Esophagus muscularis mucosa (tissue), 4 donors: ENCODE results near the gene ZNF442. TPM values are rescaled to one million over a fixed set of nuclear protein-coding genes. Genes with fewer than 3 reads are reported as not detected.

Experiments used
- DNase-seq: peaks from one replicate; pipeline ENCODE4 v3.0.0-alpha.2; 2017; ENCODE audit errors: extremely low spot score
- H3K27ac ChIP-seq, 4 donors: fragments of 200-600 bp; sonication (generic); replicated peaks in 1 of 4; 1 replicate in 3 of 4; 2 replicates in 1 of 4; pipeline ENCODE4 v1.5.1; 2016 to 2019; ENCODE audit warnings: mild to moderate bottlenecking in 1 of 4
- H3K27me3 ChIP-seq, 4 donors: fragments of 200-600 bp; sonication (generic); one replicate each; pipeline versions ENCODE4 v1.5.1 to v1.6.0; 2016 to 2019
- H3K36me3 ChIP-seq, 4 donors: fragments of 200-600 bp; sonication (generic); one replicate each; pipeline ENCODE4 v1.5.1; 2016 to 2019
- H3K4me1 ChIP-seq, 4 donors: fragments of 200-600 bp; sonication (generic); one replicate each; pipeline ENCODE4 v1.5.1; 2016 to 2019
- H3K4me3 ChIP-seq, 4 donors: fragments of 200-600 bp; sonication (generic); 1 replicate in 2 of 4; 2 replicates in 2 of 4; pipeline ENCODE4 v1.5.1; 2016 to 2019; ENCODE audit warnings: mild to moderate bottlenecking in 4 of 4, moderate library complexity in 1 of 4
- H3K9me3 ChIP-seq, 4 donors: fragments of 200-600 bp; sonication (generic); 1 replicate in 3 of 4; 2 replicates in 1 of 4; pipeline ENCODE4 v1.5.1; 2016 to 2019
- CTCF ChIP-seq, 3 experiments: fragments of 200-600 bp in 2 of 3; fragments of 450-650 bp in 1 of 3; sonication (generic) in 2 of 3; IDR thresholded peaks; one replicate each; pipeline ENCODE4 v1.5.1; 2017 to 2019; ENCODE audit warnings: antibody characterized with exemption in 3 of 3, mild to moderate bottlenecking in 2 of 3, moderate library complexity in 1 of 3
- EP300 ChIP-seq: sonication (generic); formaldehyde crosslinking; IDR thresholded peaks from one replicate; pipeline ENCODE4 v1.6.1; 2017; ENCODE audit warnings: antibody characterized with exemption
- POLR2A ChIP-seq: fragments of 450-650 bp; IDR thresholded peaks from one replicate; pipeline ENCODE4 v1.6.1; 2017; ENCODE audit warnings: antibody characterized with exemption, moderate library complexity, mild to moderate bottlenecking, low read depth
- POLR2AphosphoS5 ChIP-seq, 2 donors: sonication (generic); formaldehyde crosslinking; IDR thresholded peaks; one replicate each; pipeline ENCODE4 v1.6.1; 2017; ENCODE audit warnings: antibody characterized with exemption in 2 of 2
- WGBS: methylation state at CpG from one replicate; pipeline ENCODE4 v1.1.5; 2018; 5-methylcytosine and 5-hydroxymethylcytosine counted together
- intact Hi-C: fragments of 100-400 bp; cut with DNase I; formaldehyde crosslinking; loops from one replicate; pipeline ENCODE4 v1.15.1; 2023
- total RNA-seq, 4 donors: library from RNA; depleted of rRNA; stranded (reverse); fragments of >200 nt; gene quantifications; one replicate each; pipeline versions ENCODE4 v1.1.0 to v1.2.1, GENCODE V29; 2016

ZNF442 gene
- total RNA-seq, 4 donors from 2014 or later, result 3.3 to 4.6 (median 3.6) TPM

- Histone ChIP-seq H3K9me3 (peaks cover 0 to 48% (median 36%) of the 10 kb centered on the region in 4 donors), H3K27me3 (no peaks in the 10 kb centered on the region), H3K27ac (no peak overlapping the region), H3K4me3 (no peak overlapping the region), H3K36me3 (peaks cover 16 to 35% (median 30%) of the 10 kb centered on the region in 4 donors), H3K4me1 (no peaks in the 10 kb centered on the region)
- WGBS, result 95% methylated on average over 4 of the region's 4 CpGs
- DNase-seq, result no peak
- intact Hi-C loops, result no loop called here
- no peak for TF ChIP-seq POLR2AphosphoS5 (IDR thresholded peaks at IDR 0.05)
- TF ChIP-seq CTCF (IDR thresholded peaks at IDR 0.05), result no peak
- no peak for TF ChIP-seq POLR2A
- TF ChIP-seq EP300, result no peak
Observed at GRCh38 chr19:12353375-12353774, 12.1 kb downstream of the ZNF442 start.

GRCh38 chr19:12350890-12351197 lies 14.6 kb downstream of the ZNF442 start:
- H3K27me3 ChIP-seq, result no peaks in the 10 kb centered on the region
- H3K27ac ChIP-seq, result no peak overlapping the region
- H3K4me3 ChIP-seq, result no peak overlapping the region
- TF ChIP-seq POLR2A, result no peak
- no peak for TF ChIP-seq POLR2AphosphoS5 (IDR thresholded peaks at IDR 0.05)
- TF ChIP-seq EP300, result no peak
- TF ChIP-seq CTCF (IDR thresholded peaks at IDR 0.05), result no peak
- H3K4me1 ChIP-seq, result no peaks in the 10 kb centered on the region
- no peak for DNase-seq
- peaks cover 16 to 35% (median 30%) of the 10 kb centered on the region in 4 donors for H3K36me3 ChIP-seq
- intact Hi-C loops, result no loop called here
- 98% methylated on average over 5 of the region's 5 CpGs for WGBS
- H3K9me3 ChIP-seq, result peaks cover 0 to 64% (median 38%) of the 10 kb centered on the region in 4 donors

GRCh38 chr19:12350185-12350889 lies 15.1 kb downstream of the ZNF442 start:
- intact Hi-C loops, result no loop called here
- WGBS, result 98% methylated on average over 8 of the region's 8 CpGs
- H3K4me3 ChIP-seq, result no peak overlapping the region
- H3K4me1 ChIP-seq, result no peaks in the 10 kb centered on the region
- TF ChIP-seq POLR2A (no peak), POLR2AphosphoS5 (IDR thresholded peaks at IDR 0.05) (no peak), EP300 (no peak), CTCF (IDR thresholded peaks at IDR 0.05) (no peak)
- DNase-seq, result no peak
- peaks cover 0 to 67% (median 43%) of the 10 kb centered on the region in 4 donors for H3K9me3 ChIP-seq
- no peaks in the 10 kb centered on the region for H3K27me3 ChIP-seq
- peaks cover 16 to 35% (median 30%) of the 10 kb centered on the region in 4 donors for H3K36me3 ChIP-seq
- no peak overlapping the region for H3K27ac ChIP-seq

GRCh38 chr19:12346896-12347295 lies 18.6 kb downstream of the ZNF442 start:
- Histone ChIP-seq H3K9me3 (peaks cover 0 to 50% (median 38%) of the 10 kb centered on the region in 4 donors), H3K4me1 (no peaks in the 10 kb centered on the region), H3K4me3 (no peak overlapping the region), H3K27me3 (no peaks in the 10 kb centered on the region), H3K36me3 (peaks cover 16 to 30% (median 26%) of the 10 kb centered on the region in 4 donors), H3K27ac (no peak overlapping the region)
- no peak for DNase-seq
- 77% methylated on average over 2 of the region's 2 CpGs for WGBS
- TF ChIP-seq POLR2AphosphoS5 (IDR thresholded peaks at IDR 0.05), result no peak
- TF ChIP-seq CTCF (IDR thresholded peaks at IDR 0.05), result no peak
- no peak for TF ChIP-seq POLR2A
- TF ChIP-seq EP300, result no peak
- intact Hi-C loops, result no loop called here
